ENCODE data around the gene PDE1C.

DNA sequence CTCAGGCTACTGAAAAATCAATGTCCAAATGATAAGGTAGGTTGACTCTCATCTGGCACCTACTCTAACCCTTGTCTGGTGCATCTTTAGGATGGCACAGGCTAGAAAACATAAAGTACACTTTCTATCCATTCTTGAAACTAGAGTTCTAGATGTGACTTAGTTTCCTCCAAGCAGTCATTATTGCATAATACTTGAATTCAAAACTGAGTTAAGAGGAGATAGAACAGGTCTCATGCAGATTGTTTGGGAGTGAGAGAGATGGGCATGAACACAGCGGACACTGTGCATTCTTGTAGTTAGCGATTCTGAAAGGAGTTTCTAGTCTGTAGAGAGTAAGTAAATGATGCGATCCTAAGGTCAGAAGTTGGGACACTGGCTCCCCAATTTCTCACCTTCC, 149.2 kb downstream of the PDE1C start:
- TF ChIP-seq NFRKB (IDR thresholded peaks at IDR 0.05) (no peak), SP1 (IDR thresholded peaks at IDR 0.05) (no peak)
